Measurements from ENCODE around the gene BICC1.
A peak's percentile ranks its signal among the peaks of the same experiment; 100 is the strongest.

BICC1 gene

GRCh38 chr10:58517491-58518355 is 5.1 kb downstream of the BICC1 start:
- in situ Hi-C loops (cut with HindIII; ENCODE audit: low pct_unique_long_range_greater_than_20kb, low sequenced_read_pairs), result no loop called here
- TF ChIP-seq JUND (IDR thresholded peaks at IDR 0.05; ENCODE audit: low read depth), result no peak

GRCh38 chr10:58518775-58519174 is 6.1 kb downstream of the BICC1 start:
- no peak for TF ChIP-seq JUND (IDR thresholded peaks at IDR 0.05; ENCODE audit: low read depth)
- in situ Hi-C loops (cut with HindIII; ENCODE audit: low pct_unique_long_range_greater_than_20kb, low sequenced_read_pairs), result no loop called here
- no peak for DNase-seq (ENCODE audit: low read depth in 1 of 2, low spot score in 1 of 2)

More at GRCh38 chr10:58517491-58518355, 5.1 kb downstream of the BICC1 start:
- DNase-seq (ENCODE audit: low read depth in 1 of 2, low spot score in 1 of 2), result no peak

GRCh38 chr10:58529077-58529728 is 16.5 kb downstream of the BICC1 start:
- no peak for DNase-seq (ENCODE audit: low read depth in 1 of 2, low spot score in 1 of 2)

GRCh38 chr10:58531084-58531695 is 18.5 kb downstream of the BICC1 start:
- peak; percentile 28 to 90 for DNase-seq (ENCODE audit: low read depth in 1 of 2, low spot score in 1 of 2)
- in situ Hi-C loops (cut with HindIII; ENCODE audit: low pct_unique_long_range_greater_than_20kb, low sequenced_read_pairs), result no loop called here
- no peak for TF ChIP-seq JUND (IDR thresholded peaks at IDR 0.05; ENCODE audit: low read depth)

More at GRCh38 chr10:58529077-58529728, 16.5 kb downstream of the BICC1 start:
- in situ Hi-C loops (cut with HindIII; ENCODE audit: low pct_unique_long_range_greater_than_20kb, low sequenced_read_pairs), result no loop called here
- TF ChIP-seq JUND (IDR thresholded peaks at IDR 0.05; ENCODE audit: low read depth), result no peak

GRCh38 chr10:58535311-58535710 is 22.6 kb downstream of the BICC1 start:
- in situ Hi-C loops (cut with HindIII; ENCODE audit: low pct_unique_long_range_greater_than_20kb, low sequenced_read_pairs), result no loop called here
- no peak for TF ChIP-seq JUND (IDR thresholded peaks at IDR 0.05; ENCODE audit: low read depth)
- DNase-seq (ENCODE audit: low read depth in 1 of 2, low spot score in 1 of 2), result no peak

- in situ Hi-C loops (cut with HindIII; ENCODE audit: low pct_unique_long_range_greater_than_20kb, low sequenced_read_pairs), result no loop called here
- no peak for TF ChIP-seq JUND (IDR thresholded peaks at IDR 0.05; ENCODE audit: low read depth)
- DNase-seq (ENCODE audit: low read depth in 1 of 2, low spot score in 1 of 2), result no peak
Observed at GRCh38 chr10:58543141-58543540, 30.5 kb downstream of the BICC1 start.

- in situ Hi-C loops (cut with HindIII; ENCODE audit: low pct_unique_long_range_greater_than_20kb, low sequenced_read_pairs), result no loop called here
- no peak for DNase-seq (ENCODE audit: low read depth in 1 of 2, low spot score in 1 of 2)
Observed at GRCh38 chr10:58544135-58544534, 31.5 kb downstream of the BICC1 start.

GRCh38 chr10:58545427-58545826 is 32.8 kb downstream of the BICC1 start:
- in situ Hi-C loops (cut with HindIII; ENCODE audit: low pct_unique_long_range_greater_than_20kb, low sequenced_read_pairs), result no loop called here
- TF ChIP-seq JUND (IDR thresholded peaks at IDR 0.05; ENCODE audit: low read depth), result no peak
- no peak for DNase-seq (ENCODE audit: low read depth in 1 of 2, low spot score in 1 of 2)

More at GRCh38 chr10:58544135-58544534, 31.5 kb downstream of the BICC1 start:
- TF ChIP-seq JUND (IDR thresholded peaks at IDR 0.05; ENCODE audit: low read depth), result no peak

GRCh38 chr10:58546137-58546536 is 33.5 kb downstream of the BICC1 start:
- in situ Hi-C loops (cut with HindIII; ENCODE audit: low pct_unique_long_range_greater_than_20kb, low sequenced_read_pairs), result no loop called here
- DNase-seq (ENCODE audit: low read depth in 1 of 2, low spot score in 1 of 2), result no peak
- TF ChIP-seq JUND (IDR thresholded peaks at IDR 0.05; ENCODE audit: low read depth), result no peak

GRCh38 chr10:58546722-58547445 is 34.2 kb downstream of the BICC1 start:
- in situ Hi-C loops (cut with HindIII; ENCODE audit: low pct_unique_long_range_greater_than_20kb, low sequenced_read_pairs), result no loop called here
- TF ChIP-seq JUND (IDR thresholded peaks at IDR 0.05; ENCODE audit: low read depth), result no peak
- DNase-seq (ENCODE audit: low read depth in 1 of 2, low spot score in 1 of 2), result no peak

GRCh38 chr10:58547963-58548362 is 35.3 kb downstream of the BICC1 start:
- TF ChIP-seq JUND (IDR thresholded peaks at IDR 0.05; ENCODE audit: low read depth), result no peak
- in situ Hi-C loops (cut with HindIII; ENCODE audit: low pct_unique_long_range_greater_than_20kb, low sequenced_read_pairs), result no loop called here
- no peak for DNase-seq (ENCODE audit: low read depth in 1 of 2, low spot score in 1 of 2)

- no peak for DNase-seq (ENCODE audit: low read depth in 1 of 2, low spot score in 1 of 2)
- in situ Hi-C loops (cut with HindIII; ENCODE audit: low pct_unique_long_range_greater_than_20kb, low sequenced_read_pairs), result no loop called here
- no peak for TF ChIP-seq JUND (IDR thresholded peaks at IDR 0.05; ENCODE audit: low read depth)
Observed at GRCh38 chr10:58554316-58554715, 41.6 kb downstream of the BICC1 start.
